Suprapubic skin (tissue), 4 donors: ENCODE data around the gene MYBL2. TPM values are rescaled to one million over a fixed set of nuclear protein-coding genes. Genes with fewer than 3 reads are reported as not detected.

Experiments used
- DNase-seq, 2 donors: peaks; one replicate each; pipeline ENCODE4 v3.0.0-alpha.2; 2019; ENCODE audit warnings: low spot score in 2 of 2
- H3K27ac ChIP-seq: fragments of 200-600 bp; sonication (generic); one replicate; pipeline ENCODE4 v1.5.1; 2019
- H3K27me3 ChIP-seq: fragments of 200-600 bp; sonication (generic); one replicate; pipeline ENCODE4 v1.5.1; 2019
- H3K36me3 ChIP-seq: fragments of 200-600 bp; sonication (generic); one replicate; pipeline ENCODE4 v1.5.1; 2019
- H3K4me1 ChIP-seq: fragments of 200-600 bp; sonication (generic); one replicate; pipeline ENCODE4 v1.5.1; 2019
- H3K4me3 ChIP-seq: fragments of 200-600 bp; sonication (generic); one replicate; pipeline ENCODE4 v1.5.1; 2019; ENCODE audit warnings: mild to moderate bottlenecking
- H3K9me3 ChIP-seq: fragments of 200-600 bp; sonication (generic); one replicate; pipeline ENCODE4 v1.5.1; 2019
- EP300 ChIP-seq: sonication (generic); formaldehyde crosslinking; IDR thresholded peaks from one replicate; pipeline ENCODE4 v1.6.1; 2017; ENCODE audit warnings: antibody characterized with exemption
- POLR2A ChIP-seq, 2 donors: fragments of 450-650 bp; IDR thresholded peaks; one replicate each; pipeline ENCODE4 v1.6.1; 2017; ENCODE audit warnings: antibody characterized with exemption in 2 of 2, mild to moderate bottlenecking in 2 of 2, moderate library complexity in 2 of 2
- POLR2AphosphoS5 ChIP-seq, 3 donors: sonication (generic); formaldehyde crosslinking; IDR thresholded peaks; one replicate each; pipeline ENCODE4 v1.6.1; 2017; ENCODE audit warnings: antibody characterized with exemption in 3 of 3
- WGBS: methylation state at CpG from one replicate; pipeline ENCODE4 v1.1.5; 2018; 5-methylcytosine and 5-hydroxymethylcytosine counted together
- total RNA-seq, 4 donors: library from RNA; depleted of rRNA; stranded (reverse); fragments of >200 nt; gene quantifications; one replicate each; pipeline ENCODE4 v1.1.0, GENCODE V29; 2016
- TF ChIP-seq, protein P1 (sequence below), 2 donors: fragments of 200-600 bp in 1 of 2; fragments of 450-650 bp in 1 of 2; sonication (generic) in 1 of 2; IDR thresholded peaks; one replicate each; pipeline ENCODE4 v1.5.1; 2016 to 2019; ENCODE audit warnings: antibody characterized with exemption in 2 of 2, mild to moderate bottlenecking in 1 of 2, moderate library complexity in 1 of 2

Gene MYBL2
- total RNA-seq, 4 donors from 2014 or later, result 0.97 to 1.7 (median 1.2) TPM

DNA sequence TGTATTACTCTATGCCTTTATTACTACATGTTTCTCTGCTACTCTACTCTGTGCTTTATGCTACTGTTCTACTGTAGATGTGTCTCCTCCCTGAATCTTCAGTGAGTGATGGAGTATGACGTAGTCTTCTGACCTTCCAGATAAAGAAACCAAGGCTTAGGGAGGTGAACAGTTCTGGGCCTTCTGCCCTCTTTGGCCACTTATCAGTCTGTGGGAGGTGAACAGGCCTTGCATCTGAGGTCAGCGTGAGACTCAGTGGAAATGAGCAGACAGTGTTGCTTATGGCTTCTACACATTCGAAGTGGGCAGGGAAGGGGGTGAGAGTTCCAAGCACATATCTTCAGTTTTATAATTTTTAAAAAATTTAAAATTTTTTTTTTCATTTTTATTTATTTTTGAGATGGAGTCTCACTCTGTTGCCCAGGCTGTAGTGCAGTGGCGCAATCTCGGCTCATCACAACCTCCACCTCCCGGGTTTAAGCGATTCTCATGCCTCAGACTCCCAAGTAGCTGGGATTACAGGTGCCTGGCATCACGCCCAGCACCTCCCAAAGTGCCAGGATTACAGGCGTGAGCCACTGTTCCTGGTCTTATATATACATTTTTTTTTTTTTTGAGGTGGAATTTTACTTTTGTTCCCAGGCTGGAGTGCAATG is 24.2 kb downstream of the MYBL2 start:
- TF ChIP-seq, protein P1, sequence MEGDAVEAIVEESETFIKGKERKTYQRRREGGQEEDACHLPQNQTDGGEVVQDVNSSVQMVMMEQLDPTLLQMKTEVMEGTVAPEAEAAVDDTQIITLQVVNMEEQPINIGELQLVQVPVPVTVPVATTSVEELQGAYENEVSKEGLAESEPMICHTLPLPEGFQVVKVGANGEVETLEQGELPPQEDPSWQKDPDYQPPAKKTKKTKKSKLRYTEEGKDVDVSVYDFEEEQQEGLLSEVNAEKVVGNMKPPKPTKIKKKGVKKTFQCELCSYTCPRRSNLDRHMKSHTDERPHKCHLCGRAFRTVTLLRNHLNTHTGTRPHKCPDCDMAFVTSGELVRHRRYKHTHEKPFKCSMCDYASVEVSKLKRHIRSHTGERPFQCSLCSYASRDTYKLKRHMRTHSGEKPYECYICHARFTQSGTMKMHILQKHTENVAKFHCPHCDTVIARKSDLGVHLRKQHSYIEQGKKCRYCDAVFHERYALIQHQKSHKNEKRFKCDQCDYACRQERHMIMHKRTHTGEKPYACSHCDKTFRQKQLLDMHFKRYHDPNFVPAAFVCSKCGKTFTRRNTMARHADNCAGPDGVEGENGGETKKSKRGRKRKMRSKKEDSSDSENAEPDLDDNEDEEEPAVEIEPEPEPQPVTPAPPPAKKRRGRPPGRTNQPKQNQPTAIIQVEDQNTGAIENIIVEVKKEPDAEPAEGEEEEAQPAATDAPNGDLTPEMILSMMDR (IDR thresholded peaks at IDR 0.05), result no peak
- TF ChIP-seq POLR2A (IDR thresholded peaks at IDR 0.05), result no peak
- no peak for TF ChIP-seq POLR2AphosphoS5 (IDR thresholded peaks at IDR 0.05)
- TF ChIP-seq EP300, result no peak
- DNase-seq, result no peak
- Histone ChIP-seq H3K4me1 (no peaks in the 10 kb centered on the region), H3K27me3 (no peaks in the 10 kb centered on the region), H3K36me3 (no peaks in the 10 kb centered on the region), H3K4me3 (no peak overlapping the region), H3K27ac (no peak overlapping the region), H3K9me3 (no peaks in the 10 kb centered on the region)
- 89% methylated on average over 9 of the region's 9 CpGs for WGBS

DNA sequence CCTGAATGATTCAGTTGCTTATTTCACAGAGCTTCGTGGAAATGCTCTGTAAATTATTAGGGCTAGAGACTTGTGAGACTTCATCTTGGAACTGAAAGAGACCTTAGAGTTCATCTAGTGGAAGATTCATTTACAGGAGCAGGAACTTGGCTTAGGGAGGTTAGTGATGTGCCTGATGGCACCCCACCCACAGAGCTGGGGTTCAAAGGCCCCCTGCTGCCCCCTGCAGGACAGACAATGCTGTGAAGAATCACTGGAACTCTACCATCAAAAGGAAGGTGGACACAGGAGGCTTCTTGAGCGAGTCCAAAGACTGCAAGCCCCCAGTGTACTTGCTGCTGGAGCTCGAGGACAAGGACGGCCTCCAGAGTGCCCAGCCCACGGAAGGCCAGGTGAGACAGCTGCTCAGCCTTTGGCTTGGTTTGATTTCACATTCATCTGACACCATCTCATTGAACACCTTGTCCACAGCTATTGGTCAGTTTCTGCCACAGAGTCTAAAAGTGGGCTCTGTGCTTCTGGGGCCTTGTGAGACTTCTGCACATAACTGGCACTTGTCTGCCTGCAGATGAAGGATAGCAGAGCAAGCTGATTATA is 25.1 kb downstream of the MYBL2 start:
- H3K4me3 ChIP-seq, result no peak overlapping the region
- H3K9me3 ChIP-seq, result no peaks in the 10 kb centered on the region
- no peak overlapping the region for H3K27ac ChIP-seq
- 80% methylated on average over 4 of the region's 5 CpGs for WGBS
- no peaks in the 10 kb centered on the region for H3K36me3 ChIP-seq
- H3K27me3 ChIP-seq, result no peaks in the 10 kb centered on the region
- TF ChIP-seq, protein P1 (IDR thresholded peaks at IDR 0.05), result peak in 1 of 2 donors; percentile 11
- TF ChIP-seq POLR2A (IDR thresholded peaks at IDR 0.05) (no peak), POLR2AphosphoS5 (IDR thresholded peaks at IDR 0.05) (no peak)
- no peak for DNase-seq
- H3K4me1 ChIP-seq, result no peaks in the 10 kb centered on the region

DNA sequence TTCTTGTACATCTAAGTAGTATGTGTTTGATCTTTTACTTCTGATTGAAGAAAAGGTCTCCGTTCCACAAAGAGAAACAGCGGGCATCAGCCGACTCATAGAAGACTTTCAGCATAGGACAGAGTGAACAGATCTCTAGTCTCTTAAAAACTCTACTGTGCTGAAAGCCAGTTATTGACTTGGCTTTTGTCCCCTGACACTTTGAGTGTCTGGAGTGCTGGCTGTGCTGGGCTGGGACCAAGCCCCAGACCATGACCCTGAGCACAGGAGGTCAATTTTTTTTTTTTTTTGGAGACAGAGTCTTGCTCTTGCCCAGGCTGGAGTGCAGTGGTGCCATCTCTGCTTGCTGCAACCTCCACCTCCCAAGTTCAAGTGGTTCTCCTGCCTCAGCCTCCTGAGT is 27.8 kb downstream of the MYBL2 start:
- H3K4me1 ChIP-seq, result no peaks in the 10 kb centered on the region
- H3K27me3 ChIP-seq, result no peaks in the 10 kb centered on the region

DNA sequence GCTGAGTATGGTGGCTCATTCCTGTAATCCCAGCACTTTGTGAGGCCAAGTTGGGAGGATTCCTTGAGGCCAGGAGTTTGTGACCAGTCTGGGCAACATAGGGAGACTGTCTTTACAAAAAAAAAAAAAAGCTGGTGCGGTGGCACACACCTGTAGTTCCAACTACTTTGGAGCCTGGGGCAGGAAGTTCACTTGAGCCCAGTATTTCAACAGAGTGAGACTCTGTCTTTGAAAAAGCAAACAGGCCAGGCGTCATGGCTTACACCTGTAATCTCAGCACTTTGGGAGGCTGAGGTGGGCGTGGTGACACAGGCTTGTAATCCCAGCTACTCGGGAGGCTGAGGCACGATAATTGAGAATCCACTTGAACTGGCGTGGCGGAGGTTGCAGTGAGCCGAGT is 28.7 kb downstream of the MYBL2 start:
- no peak for DNase-seq
- Histone ChIP-seq H3K4me3 (no peak overlapping the region), H3K9me3 (no peaks in the 10 kb centered on the region), H3K27ac (no peak overlapping the region), H3K4me1 (no peaks in the 10 kb centered on the region), H3K27me3 (no peaks in the 10 kb centered on the region), H3K36me3 (no peaks in the 10 kb centered on the region)
- no peak for TF ChIP-seq POLR2AphosphoS5 (IDR thresholded peaks at IDR 0.05)
- TF ChIP-seq POLR2A (IDR thresholded peaks at IDR 0.05), result no peak
- TF ChIP-seq, protein P1 (IDR thresholded peaks at IDR 0.05), result no peak
- TF ChIP-seq EP300, result no peak
- 94% methylated on average over 8 of the region's 8 CpGs for WGBS

More for the DNA sequence above, 27.8 kb downstream of the MYBL2 start:
- H3K27ac ChIP-seq, result no peak overlapping the region
- 93% methylated on average over 3 of the region's 3 CpGs for WGBS
- DNase-seq, result no peak
- TF ChIP-seq, protein P1 (IDR thresholded peaks at IDR 0.05), result no peak
- TF ChIP-seq POLR2A (IDR thresholded peaks at IDR 0.05) (no peak), POLR2AphosphoS5 (IDR thresholded peaks at IDR 0.05) (no peak), EP300 (no peak)
- H3K9me3 ChIP-seq, result no peaks in the 10 kb centered on the region
- no peaks in the 10 kb centered on the region for H3K36me3 ChIP-seq
- H3K4me3 ChIP-seq, result no peak overlapping the region

DNA sequence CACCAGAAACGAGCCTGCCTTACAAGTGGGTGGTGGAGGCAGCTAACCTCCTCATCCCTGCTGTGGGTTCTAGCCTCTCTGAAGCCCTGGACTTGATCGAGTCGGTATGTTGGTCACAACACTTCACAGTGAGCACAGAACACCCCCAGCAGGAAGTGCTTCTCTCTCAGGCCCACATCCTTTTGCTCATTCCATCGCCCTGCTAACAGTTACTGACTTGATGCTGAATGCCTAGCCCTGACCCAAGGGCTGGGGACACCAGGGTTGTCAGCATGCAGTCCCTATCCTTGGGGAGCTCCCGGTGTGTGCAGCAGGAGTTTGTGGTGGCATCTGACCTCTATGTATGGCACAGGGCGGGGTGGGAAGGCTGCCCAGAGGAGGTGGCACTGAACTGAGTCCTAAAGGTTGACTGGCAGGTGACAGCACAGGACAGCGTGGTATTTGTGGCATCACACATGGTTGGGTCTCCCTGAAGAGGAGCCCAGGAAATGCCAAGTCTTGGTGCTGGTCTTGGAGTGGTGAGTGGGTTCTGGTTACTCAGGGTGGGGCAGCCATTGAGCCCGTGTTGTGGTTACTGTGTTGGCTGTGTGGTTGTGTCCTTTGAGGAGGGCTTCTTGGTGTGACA is 33.1 kb downstream of the MYBL2 start:
- no peak overlapping the region for H3K27ac ChIP-seq
- no peaks in the 10 kb centered on the region for H3K27me3 ChIP-seq
- TF ChIP-seq POLR2A (IDR thresholded peaks at IDR 0.05) (no peak), POLR2AphosphoS5 (IDR thresholded peaks at IDR 0.05) (no peak), EP300 (no peak)
- TF ChIP-seq, protein P1 (IDR thresholded peaks at IDR 0.05), result no peak
- no peaks in the 10 kb centered on the region for H3K36me3 ChIP-seq
- no peak for DNase-seq
- WGBS, result 89% methylated on average over 5 of the region's 8 CpGs
- H3K4me3 ChIP-seq, result no peak overlapping the region
- H3K4me1 ChIP-seq, result no peaks in the 10 kb centered on the region
- H3K9me3 ChIP-seq, result no peaks in the 10 kb centered on the region
